ENCODE data around the gene PTPRC.

Gene PTPRC

GRCh38 chr1:198638441-198638840 is 399 bp upstream of the PTPRC start:
- H3K4me3 ChIP-seq (ENCODE audit: low read depth, low read length): no peak overlapping the region
- POLR2A ChIA-PET: no interaction called here

GRCh38 chr1:198639671-198640143 is 867 bp downstream of the PTPRC start:
- no peaks in the 10 kb centered on the region for H3K9me3 ChIP-seq (ENCODE audit: control insufficient read depth, insufficient read depth, low read depth, low read length)
- POLR2A ChIA-PET: no interaction called here
- H3K27ac ChIP-seq (ENCODE audit: extremely low read depth, low read depth, low read length): no peak overlapping the region
- TF ChIP-seq ZNF274 (IDR thresholded peaks at IDR 0.05; ENCODE audit: low read length) (no peak), ZNF274 (tag by site-specific recombination; IDR thresholded peaks at IDR 0.05; ENCODE audit: borderline replicate concordance) (no peak), MZF1 (tag by site-specific recombination; IDR thresholded peaks at IDR 0.05; ENCODE audit: borderline replicate concordance) (no peak), GLI4 (tag by site-specific recombination; IDR thresholded peaks at IDR 0.05) (no peak), ZNF510 (tag by site-specific recombination; IDR thresholded peaks at IDR 0.05; ENCODE audit: insufficient replicate concordance) (no peak), ZNF664 (tag by site-specific recombination; IDR thresholded peaks at IDR 0.05) (no peak), ZNF658 (tag by site-specific recombination; IDR thresholded peaks at IDR 0.05) (no peak), ZSCAN16 (tag by site-specific recombination; IDR thresholded peaks at IDR 0.05) (no peak), ZBTB20 (tag by site-specific recombination; IDR thresholded peaks at IDR 0.05) (no peak), REPIN1 (tag by site-specific recombination; IDR thresholded peaks at IDR 0.05; ENCODE audit: low read depth) (no peak), ZNF416 (tag by site-specific recombination; IDR thresholded peaks at IDR 0.05) (no peak), ZSCAN30 (tag by site-specific recombination; IDR thresholded peaks at IDR 0.05) (no peak), ZNF544 (tag by site-specific recombination; IDR thresholded peaks at IDR 0.05) (no peak), PATZ1 (tag by site-specific recombination; IDR thresholded peaks at IDR 0.05) (no peak), ZNF48 (tag by site-specific recombination; IDR thresholded peaks at IDR 0.05) (no peak), ZNF37A (tag by site-specific recombination; IDR thresholded peaks at IDR 0.05) (no peak)
- H3K36me3 ChIP-seq (ENCODE audit: control insufficient read depth in 2 of 2, insufficient read depth in 1 of 2, low read length in 2 of 2): no peaks in the 10 kb centered on the region
- H3K4me1 ChIP-seq (ENCODE audit: control insufficient read depth, insufficient read depth, low read length): no peaks in the 10 kb centered on the region
- no peak overlapping the region for H3K4me3 ChIP-seq (ENCODE audit: low read depth, low read length)
- CTCF ChIA-PET: no interaction called here

More at GRCh38 chr1:198638441-198638840, 399 bp upstream of the PTPRC start:
- CTCF ChIA-PET: no interaction called here
- Histone ChIP-seq H3K27ac (ENCODE audit: extremely low read depth, low read depth, low read length) (no peak overlapping the region), H3K36me3 (ENCODE audit: control insufficient read depth in 2 of 2, insufficient read depth in 1 of 2, low read length in 2 of 2) (no peaks in the 10 kb centered on the region), H3K4me1 (ENCODE audit: control insufficient read depth, insufficient read depth, low read length) (no peaks in the 10 kb centered on the region), H3K9me3 (ENCODE audit: control insufficient read depth, insufficient read depth, low read depth, low read length) (no peaks in the 10 kb centered on the region)
- no peak for TF ChIP-seq ZNF449 (tag by site-specific recombination; IDR thresholded peaks at IDR 0.05)
- no peak for TF ChIP-seq HOXA7 (CRISPR knock-in tag; IDR thresholded peaks at IDR 0.05; ENCODE audit: borderline replicate concordance)

GRCh38 chr1:198640174-198640573 is 1.3 kb downstream of the PTPRC start:
- Histone ChIP-seq H3K4me1 (ENCODE audit: control insufficient read depth, insufficient read depth, low read length) (no peaks in the 10 kb centered on the region), H3K4me3 (ENCODE audit: low read depth, low read length) (no peak overlapping the region), H3K27ac (ENCODE audit: extremely low read depth, low read depth, low read length) (no peak overlapping the region), H3K9me3 (ENCODE audit: control insufficient read depth, insufficient read depth, low read depth, low read length) (no peaks in the 10 kb centered on the region), H3K36me3 (ENCODE audit: control insufficient read depth in 2 of 2, insufficient read depth in 1 of 2, low read length in 2 of 2) (no peaks in the 10 kb centered on the region)
- ChIA-PET CTCF (interaction anchor here (0.7 kb wide), 1 partner anchor 63 kb away, joined by 3 read pairs; no protein-coding TSS in a partner anchor), POLR2A (no interaction called here)
- no peak for TF ChIP-seq ZNF138 (tag by site-specific recombination; IDR thresholded peaks at IDR 0.05; ENCODE audit: borderline replicate concordance)
- no peak for TF ChIP-seq MEIS1 (CRISPR knock-in tag; IDR thresholded peaks at IDR 0.05; ENCODE audit: borderline replicate concordance)
- TF ChIP-seq SP2 (tag by site-specific recombination; IDR thresholded peaks at IDR 0.05): no peak
- TF ChIP-seq TRIM28 (IDR thresholded peaks at IDR 0.05; ENCODE audit: borderline replicate concordance, low read length): no peak
- TF ChIP-seq FEZF1 (tag by site-specific recombination; IDR thresholded peaks at IDR 0.05): no peak
- TF ChIP-seq ZNF280D (tag by site-specific recombination; IDR thresholded peaks at IDR 0.05): no peak
- TF ChIP-seq ZNF302 (tag by site-specific recombination; IDR thresholded peaks at IDR 0.05; ENCODE audit: low read depth): no peak
- no peak for TF ChIP-seq ZFP37 (tag by site-specific recombination; IDR thresholded peaks at IDR 0.05)
- no peak for TF ChIP-seq ZNF549 (tag by site-specific recombination; IDR thresholded peaks at IDR 0.05)
- TF ChIP-seq ZNF37A (tag by site-specific recombination; IDR thresholded peaks at IDR 0.05): no peak
